Skeletal muscle satellite cell (primary cell): ENCODE results near the gene LY6G6C.

Experiments
- H3K27me3 ChIP-seq: 2 replicates; pipeline ENCODE4 v1.7.0; 2013; ENCODE audit warnings: low read length; ENCODE audit not compliant: control insufficient read depth, insufficient read depth
- H3K36me3 ChIP-seq: 2 replicates; pipeline ENCODE4 v1.7.0; 2013; ENCODE audit warnings: mild to moderate bottlenecking, control low read depth, low read length; ENCODE audit not compliant: insufficient read depth
- H3K4me1 ChIP-seq: 2 replicates; pipeline ENCODE4 v1.7.0; 2013; ENCODE audit warnings: low read length; ENCODE audit not compliant: control insufficient read depth, insufficient read depth
- H3K4me2 ChIP-seq: 2 replicates; pipeline ENCODE4 v1.7.0; 2013; ENCODE audit warnings: mild to moderate bottlenecking, low read length
- H3K4me3 ChIP-seq: 2 replicates; pipeline ENCODE4 v1.7.0; 2013; ENCODE audit warnings: low read length
- H3K9ac ChIP-seq: 2 replicates; pipeline ENCODE4 v1.7.0; 2013; ENCODE audit warnings: mild to moderate bottlenecking, low read depth, low read length, moderate library complexity
- H3K9me3 ChIP-seq: replicated peaks from 2 replicates; pipeline ENCODE4 v1.7.0; 2013; ENCODE audit warnings: mild to moderate bottlenecking, control low read depth, low read length

LY6G6C gene

GRCh38 chr6:31729979-31730630 is 8.6 kb upstream of the LY6G6C start:
- Histone ChIP-seq H3K4me1 (peaks cover 28% of the 10 kb centered on the region), H3K4me3 (peak overlapping the region; percentile 79), H3K4me2 (peak overlapping the region; percentile 90), H3K9ac (peak overlapping the region; percentile 89), H3K36me3 (peaks cover 64% of the 10 kb centered on the region), H3K27me3 (no peaks in the 10 kb centered on the region), H3K9me3 (no peaks in the 10 kb centered on the region)

GRCh38 chr6:31729515-31729978 is 8.0 kb upstream of the LY6G6C start:
- no peaks in the 10 kb centered on the region for H3K9me3 ChIP-seq
- peak overlapping the region; percentile 89 for H3K9ac ChIP-seq
- H3K4me2 ChIP-seq = peak overlapping the region; percentile 90
- peak overlapping the region; percentile 79 for H3K4me3 ChIP-seq
- H3K27me3 ChIP-seq = no peaks in the 10 kb centered on the region
- H3K4me1 ChIP-seq = peaks cover 28% of the 10 kb centered on the region
- peaks cover 63% of the 10 kb centered on the region for H3K36me3 ChIP-seq

DNA sequence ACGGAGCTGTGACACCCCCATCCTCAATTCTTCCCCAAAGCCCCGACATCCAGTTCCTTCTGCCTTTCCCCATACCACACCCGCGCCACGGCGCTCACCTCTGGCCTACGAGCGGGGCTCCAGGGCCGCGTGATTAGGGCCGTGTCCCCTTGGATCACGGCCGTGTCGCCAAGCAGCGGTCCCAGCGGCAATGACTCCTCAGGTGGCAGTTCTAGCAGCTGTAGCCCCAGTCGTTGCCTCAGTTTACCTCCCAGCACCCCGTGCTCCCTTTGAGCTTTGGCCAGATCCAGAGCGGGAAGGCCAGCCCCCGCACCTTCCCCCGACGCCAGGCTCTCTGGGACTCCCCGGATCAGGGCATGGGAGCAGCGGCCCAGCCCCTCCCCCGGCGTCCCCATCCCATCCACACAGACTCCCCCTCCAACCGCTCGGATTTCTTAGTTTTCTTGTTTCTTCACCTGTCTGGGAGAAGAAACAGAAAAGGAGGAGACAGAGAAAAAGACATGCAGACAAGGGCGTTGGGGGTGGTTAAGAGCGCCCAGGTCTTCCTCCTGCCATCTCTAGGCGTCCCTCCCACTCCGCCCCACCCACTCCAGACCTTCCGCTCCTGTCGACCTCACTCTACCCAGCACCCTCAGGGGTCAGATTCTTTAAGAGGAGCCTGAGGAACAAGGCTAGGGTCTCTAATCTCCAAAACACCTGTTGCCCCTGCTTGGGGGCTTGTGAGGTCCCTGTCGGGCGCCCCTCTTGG is 7.4 kb upstream of the LY6G6C start, which contains the start of gene DDAH2:
Gene DDAH2 (minus strand): TSS at position 533 of the 748 bp plus-strand sequence. CDS start 138 bp downstream, at position 395.
- Histone ChIP-seq H3K27me3 (no peaks in the 10 kb centered on the region), H3K4me3 (peak within 1 kb of the TSS; percentile 79), H3K9ac (peak within 1 kb of the TSS; percentile 89), H3K4me2 (peak within 1 kb of the TSS; percentile 90), H3K9me3 (no peaks in the 10 kb centered on the region), H3K36me3 (peaks cover 57% of the 10 kb centered on the region), H3K4me1 (peaks cover 23% of the 10 kb centered on the region)

- Histone ChIP-seq H3K4me1 (peaks cover 15% of the 10 kb centered on the region), H3K4me3 (peak overlapping the region; percentile 79), H3K4me2 (peak overlapping the region; percentile 90), H3K36me3 (peaks cover 48% of the 10 kb centered on the region), H3K9me3 (no peaks in the 10 kb centered on the region), H3K27me3 (no peaks in the 10 kb centered on the region), H3K9ac (peak overlapping the region; percentile 89)
These were observed 6.4 kb upstream of the LY6G6C start for GRCh38 chr6:31727717-31728671.

GRCh38 chr6:31727034-31727716 is 5.6 kb upstream of the LY6G6C start:
- Histone ChIP-seq H3K27me3 (no peaks in the 10 kb centered on the region), H3K4me2 (no peak overlapping the region), H3K4me1 (peaks cover 15% of the 10 kb centered on the region), H3K9ac (no peak overlapping the region), H3K36me3 (peaks cover 42% of the 10 kb centered on the region), H3K4me3 (no peak overlapping the region), H3K9me3 (no peaks in the 10 kb centered on the region)

DNA sequence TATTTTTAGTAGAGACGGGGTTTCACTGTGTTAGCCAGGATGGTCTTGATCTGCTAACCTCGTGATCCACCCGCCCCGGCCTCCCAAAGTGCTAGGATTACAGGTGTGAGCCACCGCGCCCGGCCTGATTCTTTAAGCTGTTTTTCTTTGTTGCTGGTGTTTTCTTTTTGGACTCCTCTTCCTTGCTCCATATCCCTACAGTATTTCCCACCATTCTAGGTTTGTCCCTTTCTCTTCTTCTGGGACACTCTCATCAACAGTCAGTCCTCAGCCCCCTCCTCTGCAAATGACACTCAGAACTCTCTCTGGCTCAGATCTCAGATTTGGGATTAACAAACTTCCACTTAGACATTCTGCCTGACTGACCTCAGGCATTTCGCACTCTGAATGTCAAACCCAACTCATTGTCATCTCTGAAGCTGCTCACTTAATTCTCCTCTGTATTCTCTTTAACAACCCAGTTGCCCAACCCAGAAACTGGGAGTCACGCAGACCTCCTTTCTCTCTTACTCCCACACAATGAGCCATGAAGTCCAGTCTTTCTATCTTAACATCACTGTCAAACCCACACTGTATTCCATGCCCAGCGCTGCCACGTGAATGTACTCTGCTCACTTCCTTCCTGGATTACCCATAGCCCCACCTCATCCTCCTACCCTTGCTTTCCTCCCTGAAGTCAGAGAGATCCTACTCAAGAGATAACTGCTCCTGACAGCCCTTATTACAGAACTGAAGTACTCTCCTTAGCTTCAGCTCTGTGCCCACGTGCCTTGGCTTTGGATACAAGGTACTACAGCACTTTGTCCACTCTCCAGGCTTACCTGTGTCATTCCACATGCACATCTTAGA is 4.2 kb upstream of the LY6G6C start:
- H3K27me3 ChIP-seq = no peaks in the 10 kb centered on the region
- peaks cover 13% of the 10 kb centered on the region for H3K4me1 ChIP-seq
- H3K4me3 ChIP-seq = no peak overlapping the region
- peaks cover 31% of the 10 kb centered on the region for H3K36me3 ChIP-seq
- no peak overlapping the region for H3K4me2 ChIP-seq
- no peaks in the 10 kb centered on the region for H3K9me3 ChIP-seq
- no peak overlapping the region for H3K9ac ChIP-seq

GRCh38 chr6:31723980-31724691 is 2.6 kb upstream of the LY6G6C start:
- Histone ChIP-seq H3K4me1 (peaks cover 7% of the 10 kb centered on the region), H3K4me2 (no peak overlapping the region), H3K4me3 (no peak overlapping the region), H3K27me3 (no peaks in the 10 kb centered on the region), H3K36me3 (peaks cover 25% of the 10 kb centered on the region), H3K9ac (no peak overlapping the region), H3K9me3 (no peaks in the 10 kb centered on the region)

DNA sequence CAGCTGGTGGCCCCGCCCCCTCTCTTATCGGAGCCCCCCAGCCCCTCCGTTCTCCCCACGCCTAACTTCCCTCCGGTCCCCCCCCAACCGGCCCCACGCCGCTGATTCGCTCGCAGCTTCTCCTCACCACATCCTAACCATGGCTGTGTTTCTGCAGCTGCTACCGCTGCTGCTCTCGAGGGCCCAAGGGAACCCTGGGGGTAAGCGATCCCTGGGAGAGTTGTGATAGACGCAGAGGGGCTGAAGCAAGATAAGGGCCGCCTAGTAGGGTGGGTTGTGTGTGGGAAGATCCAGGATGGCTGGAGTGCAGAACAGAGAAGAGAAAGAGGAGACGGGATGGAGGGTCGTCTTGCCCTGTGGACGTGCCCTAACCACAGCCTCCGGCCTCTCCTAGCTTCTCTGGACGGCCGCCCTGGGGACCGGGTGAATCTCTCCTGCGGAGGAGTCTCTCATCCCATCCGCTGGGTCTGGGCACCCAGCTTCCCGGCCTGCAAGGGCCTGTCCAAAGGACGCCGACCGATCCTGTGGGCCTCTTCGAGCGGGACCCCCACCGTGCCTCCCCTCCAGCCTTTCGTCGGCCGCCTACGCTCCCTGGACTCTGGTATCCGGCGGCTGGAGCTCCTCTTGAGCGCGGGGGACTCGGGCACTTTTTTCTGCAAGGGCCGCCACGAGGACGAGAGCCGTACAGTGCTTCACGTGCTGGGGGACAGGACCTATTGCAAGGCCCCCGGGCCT is 1.9 kb upstream of the LY6G6C start, which contains the start of gene MPIG6B:
Gene MPIG6B (plus strand): TSS at position 129 of the 735 bp plus-strand sequence. CDS start 11 bp downstream, at position 140.
- H3K27me3 ChIP-seq = no peaks in the 10 kb centered on the region
- H3K9me3 ChIP-seq = no peaks in the 10 kb centered on the region
- H3K4me3 ChIP-seq = no peak within 1 kb of the TSS
- no peak within 1 kb of the TSS for H3K4me2 ChIP-seq
- H3K4me1 ChIP-seq = peaks cover 1% of the 10 kb centered on the region
- H3K9ac ChIP-seq = no peak within 1 kb of the TSS
- H3K36me3 ChIP-seq = peaks cover 25% of the 10 kb centered on the region

DNA sequence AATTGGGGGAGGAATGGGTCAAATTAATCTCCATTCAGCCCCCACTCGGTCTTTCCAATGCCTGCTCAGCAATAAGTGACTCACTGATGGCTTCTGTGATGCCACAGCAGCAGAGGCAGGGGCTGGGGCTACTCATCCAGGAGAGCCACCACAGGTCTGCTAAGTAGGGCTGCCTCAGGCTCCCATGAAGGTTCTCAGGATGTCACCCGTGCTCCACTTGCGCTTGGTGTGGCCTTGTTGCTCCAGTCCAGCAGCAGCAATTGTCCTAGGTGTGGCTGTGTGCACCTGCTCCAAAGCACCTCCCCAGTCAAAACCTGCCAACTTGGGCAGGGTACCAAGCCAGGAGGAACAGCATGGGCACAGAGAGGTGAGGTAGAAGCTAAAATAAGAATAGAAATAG is 627 bp upstream of the LY6G6C start:
- Histone ChIP-seq H3K9ac (no peak overlapping the region), H3K4me3 (no peak overlapping the region), H3K27me3 (no peaks in the 10 kb centered on the region), H3K36me3 (peaks cover 16% of the 10 kb centered on the region), H3K4me2 (no peak overlapping the region), H3K4me1 (no peaks in the 10 kb centered on the region), H3K9me3 (no peaks in the 10 kb centered on the region)
